ENCODE results near the gene LYPD1. TPM values are rescaled to one million over a fixed set of nuclear protein-coding genes. Genes with fewer than 3 reads are reported as not detected.

LYPD1 gene
- under 1 TPM in 1 of 4 donors, not detected in 3; 0.47 TPM for total RNA-seq
- under 1 TPM in 2 of 3 donors, not detected in 1; 0.03 to 0.04 TPM for polyA plus RNA-seq
- long read RNA-seq, donor 1: 0 reads
- long read RNA-seq, donor 2: 0 reads

DNA sequence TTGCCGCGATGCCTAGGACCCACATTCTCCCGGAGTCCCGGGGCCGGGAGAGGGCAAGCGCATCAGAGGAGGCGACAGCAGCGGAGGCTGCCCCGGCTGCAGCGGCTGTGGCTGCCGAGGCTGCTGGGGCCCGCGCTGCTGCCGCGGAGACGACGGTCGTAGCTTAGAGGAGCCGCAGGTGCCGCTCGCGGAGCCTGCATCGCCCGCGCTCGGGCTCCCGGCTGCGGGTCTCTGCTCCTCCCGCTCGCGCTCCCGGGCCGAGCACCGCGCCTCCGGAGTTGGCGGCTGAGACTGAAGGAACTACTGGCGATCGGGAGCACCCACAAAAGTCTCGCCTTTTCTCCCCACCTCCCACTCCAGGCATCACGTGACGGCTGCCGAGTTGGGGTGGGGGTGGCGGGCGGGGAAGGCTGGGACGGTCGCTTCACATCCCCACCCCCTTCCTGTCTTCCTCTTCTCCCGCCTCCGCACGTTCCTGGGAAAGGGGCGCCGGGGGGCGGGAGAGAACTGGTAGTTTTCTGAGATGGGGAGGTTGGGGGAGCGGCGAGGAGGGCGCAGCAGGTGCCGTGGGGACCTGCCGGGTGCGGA, at the start of gene LYPD1:
LYPD1 (minus strand) TSS at position 298 of the 588 bp plus-strand sequence; CDS start at position 25, 273 bp downstream.
- peaks cover 6% of the 10 kb centered on the region for H3K4me1 ChIP-seq

GRCh38 chr2:132719480-132719879, 49.5 kb upstream of the LYPD1 start:
- no peaks in the 10 kb centered on the region for H3K36me3 ChIP-seq (ENCODE audit: insufficient read depth in 1 of 2, low read depth in 1 of 2)
- no peaks in the 10 kb centered on the region for H3K9me3 ChIP-seq
- H3K27ac ChIP-seq: no peak overlapping the region
- 78 to 96% (median 90%) methylated on average over 9 of the region's 9 CpGs for WGBS, 3 donors
- no peaks in the 10 kb centered on the region for H3K4me1 ChIP-seq
- TF ChIP-seq, protein P1, sequence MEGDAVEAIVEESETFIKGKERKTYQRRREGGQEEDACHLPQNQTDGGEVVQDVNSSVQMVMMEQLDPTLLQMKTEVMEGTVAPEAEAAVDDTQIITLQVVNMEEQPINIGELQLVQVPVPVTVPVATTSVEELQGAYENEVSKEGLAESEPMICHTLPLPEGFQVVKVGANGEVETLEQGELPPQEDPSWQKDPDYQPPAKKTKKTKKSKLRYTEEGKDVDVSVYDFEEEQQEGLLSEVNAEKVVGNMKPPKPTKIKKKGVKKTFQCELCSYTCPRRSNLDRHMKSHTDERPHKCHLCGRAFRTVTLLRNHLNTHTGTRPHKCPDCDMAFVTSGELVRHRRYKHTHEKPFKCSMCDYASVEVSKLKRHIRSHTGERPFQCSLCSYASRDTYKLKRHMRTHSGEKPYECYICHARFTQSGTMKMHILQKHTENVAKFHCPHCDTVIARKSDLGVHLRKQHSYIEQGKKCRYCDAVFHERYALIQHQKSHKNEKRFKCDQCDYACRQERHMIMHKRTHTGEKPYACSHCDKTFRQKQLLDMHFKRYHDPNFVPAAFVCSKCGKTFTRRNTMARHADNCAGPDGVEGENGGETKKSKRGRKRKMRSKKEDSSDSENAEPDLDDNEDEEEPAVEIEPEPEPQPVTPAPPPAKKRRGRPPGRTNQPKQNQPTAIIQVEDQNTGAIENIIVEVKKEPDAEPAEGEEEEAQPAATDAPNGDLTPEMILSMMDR (IDR thresholded peaks at IDR 0.05): no peak
- DNase-seq (no peak), ATAC-seq (no peak)
- H3K4me3 ChIP-seq: no peak overlapping the region
- intact Hi-C loops (cut with DNase I): no loop called here
- no peaks in the 10 kb centered on the region for H3K27me3 ChIP-seq (ENCODE audit: insufficient read depth in 3 of 3, low read length in 2 of 3)

More for the DNA sequence above, at the start of gene LYPD1:
- Histone ChIP-seq H3K36me3 (ENCODE audit: insufficient read depth in 1 of 2, low read depth in 1 of 2) (no peaks in the 10 kb centered on the region), H3K9me3 (no peaks in the 10 kb centered on the region), H3K27ac (no peak within 1 kb of the TSS), H3K4me3 (peak within 1 kb of the TSS; percentile 59), H3K27me3 (ENCODE audit: insufficient read depth in 3 of 3, low read length in 2 of 3) (peaks cover 0 to 67% (median 12%) of the 10 kb centered on the region in 3 donors)
- no peak for DNase-seq
- WGBS, 3 donors: 0 to 1% (median 1%) methylated on average over 30 to 59 of the region's 59 CpGs
- no peak for ATAC-seq
- TF ChIP-seq, protein P1 (IDR thresholded peaks at IDR 0.05): no peak
- intact Hi-C loops (cut with DNase I): no loop called here

- intact Hi-C loops (cut with DNase I): no loop called here
- DNase-seq (no peak), ATAC-seq (no peak)
- Histone ChIP-seq H3K36me3 (ENCODE audit: insufficient read depth in 1 of 2, low read depth in 1 of 2) (no peaks in the 10 kb centered on the region), H3K4me1 (no peaks in the 10 kb centered on the region), H3K9me3 (no peaks in the 10 kb centered on the region), H3K4me3 (no peak overlapping the region), H3K27me3 (ENCODE audit: insufficient read depth in 3 of 3, low read length in 2 of 3) (no peaks in the 10 kb centered on the region), H3K27ac (no peak overlapping the region)
- TF ChIP-seq, protein P1 (IDR thresholded peaks at IDR 0.05): no peak
- 59 to 69% (median 65%) methylated on average over 2 of the region's 2 CpGs for WGBS, 3 donors
These were observed 46.9 kb upstream of the LYPD1 start for GRCh38 chr2:132716954-132717353.

DNA sequence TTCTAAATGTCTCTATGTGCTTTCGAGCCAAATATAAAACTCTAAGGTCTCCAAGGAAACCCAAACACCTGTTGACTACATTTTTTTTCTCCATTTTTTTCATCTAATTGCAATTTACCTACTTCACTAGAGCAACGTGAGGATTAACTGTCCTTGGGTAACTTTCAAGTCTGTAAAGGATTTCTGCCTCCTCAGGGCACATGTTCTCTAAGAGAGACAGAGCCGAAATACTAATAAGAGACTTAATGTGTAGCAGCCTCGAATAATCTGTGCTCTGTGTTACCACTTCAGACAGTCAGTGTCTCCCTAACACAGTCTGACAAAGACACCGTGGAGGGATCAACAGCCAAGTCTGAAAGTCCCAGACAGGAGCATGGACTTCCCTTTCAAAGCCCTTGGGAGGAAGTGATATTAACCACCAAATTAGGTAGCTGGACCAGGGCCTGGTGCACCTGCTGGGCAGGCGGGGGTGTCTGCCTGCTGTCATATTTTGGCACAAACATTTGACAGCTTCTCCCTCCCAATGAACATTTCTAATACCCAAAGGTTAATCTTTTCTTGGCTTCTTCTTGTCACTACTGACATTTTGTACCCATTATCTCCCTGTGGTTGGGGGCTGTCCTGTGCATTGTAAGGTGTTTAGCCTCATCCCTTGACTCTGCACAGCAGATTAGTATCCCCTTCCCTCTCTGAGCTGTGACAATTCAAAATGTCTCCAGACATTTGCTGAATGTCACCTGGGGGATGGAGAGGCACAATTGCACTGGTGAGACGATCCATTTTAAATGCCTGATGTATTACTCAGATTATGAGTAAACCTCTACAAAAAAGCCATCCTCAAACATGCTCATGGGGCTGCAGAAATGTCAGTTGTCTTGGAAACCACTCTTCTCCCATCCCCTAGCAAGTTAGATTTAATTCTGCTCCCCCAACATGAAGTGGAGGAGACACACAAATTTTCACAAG, 45.7 kb upstream of the LYPD1 start:
- ATAC-seq (no peak), DNase-seq (no peak)
- Histone ChIP-seq H3K36me3 (ENCODE audit: insufficient read depth in 1 of 2, low read depth in 1 of 2) (no peaks in the 10 kb centered on the region), H3K4me3 (no peak overlapping the region), H3K27me3 (ENCODE audit: insufficient read depth in 3 of 3, low read length in 2 of 3) (no peaks in the 10 kb centered on the region), H3K27ac (no peak overlapping the region), H3K4me1 (no peaks in the 10 kb centered on the region), H3K9me3 (no peaks in the 10 kb centered on the region)
- WGBS, 3 donors: 21 to 30% (median 21%) methylated on average over 7 of the region's 7 CpGs
- intact Hi-C loops (cut with DNase I): no loop called here
- TF ChIP-seq, protein P1 (IDR thresholded peaks at IDR 0.05): no peak

Measured in psoas muscle (tissue), 8 donors.